CD8-positive, alpha-beta memory T cell (primary cell): ENCODE results near the gene POM121L12. TPM values are rescaled to one million over a fixed set of nuclear protein-coding genes. Genes with fewer than 3 reads are reported as not detected.

ENCODE experiments used
- CTCF ChIA-PET: fragments of 350-600 bp; sonication (Branson Sonifier 250); formaldehyde crosslinking; loops from one replicate; lab custom pipeline; 2021; ENCODE audit warnings: antibody characterized with exemption; lab: Charles Lee
- POLR2A ChIA-PET: fragments of 350-600 bp; sonication (Branson Sonifier 250); formaldehyde crosslinking; loops from one replicate; lab custom pipeline; 2021; ENCODE audit warnings: antibody characterized with exemption; lab: Charles Lee
- DNase-seq, 5 donors: peaks; one replicate each; pipeline versions ENCODE4 v3.0.0 to v3.0.0-alpha.2; 2020 to 2022; ENCODE audit warnings: mixed read lengths in 1 of 5
- H3K27ac ChIP-seq: one replicate; pipeline ENCODE4 v1.7.0; 2013; ENCODE audit warnings: low read depth, mild to moderate bottlenecking, low read length, moderate library complexity
- H3K27me3 ChIP-seq: 2 replicates; pipeline ENCODE4 v1.7.0; 2013; ENCODE audit warnings: low read length, mild to moderate bottlenecking; ENCODE audit not compliant: insufficient read depth, poor library complexity, severe bottlenecking
- H3K36me3 ChIP-seq: 2 replicates; pipeline ENCODE4 v1.7.0; 2013; ENCODE audit warnings: mild to moderate bottlenecking, low read length, moderate library complexity; ENCODE audit not compliant: insufficient read depth
- H3K4me1 ChIP-seq: 2 replicates; pipeline ENCODE4 v1.7.0; 2013; ENCODE audit warnings: mild to moderate bottlenecking, low read length, moderate library complexity; ENCODE audit not compliant: insufficient read depth
- H3K4me3 ChIP-seq: 2 replicates; pipeline ENCODE4 v1.7.0; 2013; ENCODE audit warnings: mild to moderate bottlenecking, low read length
- H3K9me3 ChIP-seq: 2 replicates; pipeline ENCODE4 v1.7.0; 2013; ENCODE audit warnings: mild to moderate bottlenecking, low read length
- H3K27ac Mint-ChIP-seq, 8 donors: one replicate each; pipeline ENCODE4 v1.8.0; 2020 to 2021; ENCODE audit warnings: mixed read lengths in 8 of 8, mild to moderate bottlenecking in 6 of 8, inconsistent platforms in 3 of 8, moderate library complexity in 3 of 8
- H3K27me3 Mint-ChIP-seq, 2 donors: one replicate each; pipeline ENCODE4 v1.8.0; 2020 to 2021; ENCODE audit warnings: mixed read lengths in 2 of 2, mild to moderate bottlenecking in 1 of 2, moderate library complexity in 1 of 2
- H3K36me3 Mint-ChIP-seq, 3 donors: one replicate each; pipeline ENCODE4 v1.8.0; 2020 to 2021; ENCODE audit warnings: mixed read lengths in 3 of 3, inconsistent platforms in 1 of 3, mild to moderate bottlenecking in 1 of 3
- H3K4me1 Mint-ChIP-seq, 3 donors: one replicate each; pipeline ENCODE4 v1.8.0; 2020 to 2021; ENCODE audit warnings: mixed read lengths in 3 of 3, inconsistent platforms in 1 of 3, mild to moderate bottlenecking in 1 of 3
- H3K4me3 Mint-ChIP-seq, 7 donors: one replicate each; pipeline ENCODE4 v1.8.0; 2020 to 2021; ENCODE audit warnings: mixed read lengths in 7 of 7, mild to moderate bottlenecking in 6 of 7, moderate library complexity in 4 of 7, inconsistent platforms in 2 of 7
- H3K9me3 Mint-ChIP-seq, 5 donors: one replicate each; pipeline ENCODE4 v1.8.0; 2020 to 2022; ENCODE audit warnings: mixed read lengths in 5 of 5, mild to moderate bottlenecking in 3 of 5, moderate library complexity in 2 of 5, inconsistent platforms in 1 of 5
- polyA plus RNA-seq: library from polyadenylated mRNA; unstranded; fragments of 300-500 nt; fragmentation: Illumina TruSeq; gene quantifications from one replicate; pipeline ENCODE4 v1.2.3, GENCODE V29; 2021
- total RNA-seq, 2 experiments: library from RNA; stranded (reverse); gene quantifications; one replicate each; pipeline ENCODE4 v1.2.3, GENCODE V29; 2021

POM121L12 gene
- total and polyA plus RNA-seq, 3 experiments from 2014 or later = not detected

DNA sequence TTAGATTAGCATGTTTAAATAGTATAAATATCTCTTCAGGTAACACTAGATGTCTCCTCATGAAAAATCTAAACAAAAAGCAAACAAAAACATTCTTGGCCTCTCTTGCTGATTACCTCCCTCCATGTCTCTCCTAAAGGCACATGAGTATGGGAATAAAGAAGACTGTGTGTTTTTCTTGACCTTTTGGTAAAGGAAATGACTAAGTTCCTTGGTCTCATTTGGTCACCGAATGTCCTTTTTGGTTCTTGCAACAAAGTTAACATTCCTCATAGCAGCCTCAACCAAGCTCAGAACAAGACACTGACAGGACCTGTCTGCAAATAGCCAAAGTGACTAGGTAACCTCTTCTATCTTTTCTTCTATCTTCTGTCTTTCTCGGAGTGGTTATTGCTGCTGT is 35.5 kb downstream of the POM121L12 start:
- no peaks in the 10 kb centered on the region for H3K36me3 ChIP-seq
- Mint-ChIP-seq H3K27ac (no peak overlapping the region), H3K4me1 (no peaks in the 10 kb centered on the region), H3K27me3 (no peaks in the 10 kb centered on the region), H3K36me3 (no peaks in the 10 kb centered on the region), H3K4me3 (no peak overlapping the region), H3K9me3 (peaks cover 6 to 55% (median 19%) of the 10 kb centered on the region in 5 donors)
- POLR2A ChIA-PET = no interaction called here
- CTCF ChIA-PET = no interaction called here
- H3K27me3 ChIP-seq = no peaks in the 10 kb centered on the region
- no peak for DNase-seq
- no peak overlapping the region for H3K4me3 ChIP-seq
- H3K4me1 ChIP-seq = no peaks in the 10 kb centered on the region
- no peaks in the 10 kb centered on the region for H3K9me3 ChIP-seq
- no peak overlapping the region for H3K27ac ChIP-seq
